GM21528 (cell line): ENCODE data around the gene NFASC.

Experiments
- ATAC-seq: cut with Tn5 transposase; IDR thresholded peaks from one replicate; pipeline ENCODE4 v1.9.1; 2021; ENCODE audit warnings: mild to moderate bottlenecking, moderate library complexity; ENCODE audit not compliant: unreplicated experiment, low FRiP score

NFASC gene

GRCh38 chr1:204885790-204886189 is 15.1 kb downstream of the NFASC start:
- ATAC-seq = no peak

- ATAC-seq = no peak
Observed at GRCh38 chr1:204887846-204888245, 17.2 kb downstream of the NFASC start.

GRCh38 chr1:204888294-204888693 is 17.6 kb downstream of the NFASC start:
- ATAC-seq = no peak

- ATAC-seq = no peak
Observed at GRCh38 chr1:204889681-204890383, 19.2 kb downstream of the NFASC start.

DNA sequence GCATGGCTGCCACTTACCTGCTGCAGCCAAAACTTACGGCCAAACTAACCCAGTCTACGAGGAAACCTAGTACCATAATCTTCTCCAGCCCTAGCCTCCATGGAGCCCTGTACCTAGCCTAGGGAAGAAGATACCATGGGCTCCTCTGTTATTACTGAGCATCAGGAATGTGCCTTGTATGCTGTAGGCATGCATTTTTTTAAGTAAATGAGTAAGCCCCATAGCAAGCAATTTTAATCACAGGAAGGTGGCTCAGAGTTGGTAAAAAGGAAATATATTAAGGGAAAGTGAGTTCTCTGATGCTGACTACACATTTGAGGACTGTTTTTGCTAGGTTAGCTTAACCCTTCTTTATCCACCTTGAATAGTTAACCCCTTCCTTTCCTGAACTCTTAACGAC is 21.2 kb downstream of the NFASC start:
- no peak for ATAC-seq

GRCh38 chr1:204894031-204894430 is 23.4 kb downstream of the NFASC start:
- ATAC-seq = no peak

GRCh38 chr1:204894606-204895005 is 23.9 kb downstream of the NFASC start:
- ATAC-seq = no peak

GRCh38 chr1:204896023-204896422 is 25.4 kb downstream of the NFASC start:
- ATAC-seq = no peak

DNA sequence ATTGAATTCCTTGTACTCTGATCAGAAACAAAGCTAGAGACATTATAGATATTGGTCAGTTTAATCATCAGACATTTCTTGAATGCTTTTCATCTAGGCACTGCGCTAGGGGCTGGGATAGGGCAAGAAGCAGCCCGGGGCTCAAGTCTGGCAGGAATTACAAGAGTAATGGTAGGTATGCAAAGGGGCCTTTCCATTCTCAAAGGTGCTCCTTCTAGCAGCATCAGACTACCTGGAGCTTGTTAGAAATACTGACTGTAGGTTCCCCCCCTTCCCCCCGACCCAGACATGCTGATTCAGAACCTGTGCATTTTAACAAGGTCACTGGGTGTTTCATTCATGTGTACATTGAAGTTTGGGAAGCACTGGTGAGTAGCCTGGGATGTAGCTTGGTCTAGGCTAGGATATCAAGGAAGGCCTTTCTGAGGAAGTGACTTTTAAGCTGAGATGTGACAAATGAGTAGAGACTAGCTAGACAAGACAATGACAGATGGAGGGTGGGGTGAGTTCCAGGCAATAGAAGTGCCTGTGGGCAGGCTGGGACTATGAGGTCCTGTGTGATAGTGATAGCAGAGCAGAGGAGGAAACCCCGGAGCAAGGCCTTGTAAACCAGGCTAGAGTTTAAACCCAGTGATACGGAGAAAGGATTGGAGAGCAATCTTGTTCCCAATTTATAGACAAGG is 26.3 kb downstream of the NFASC start:
- ATAC-seq = no peak

GRCh38 chr1:204900721-204901120 is 30.1 kb downstream of the NFASC start:
- no peak for ATAC-seq

DNA sequence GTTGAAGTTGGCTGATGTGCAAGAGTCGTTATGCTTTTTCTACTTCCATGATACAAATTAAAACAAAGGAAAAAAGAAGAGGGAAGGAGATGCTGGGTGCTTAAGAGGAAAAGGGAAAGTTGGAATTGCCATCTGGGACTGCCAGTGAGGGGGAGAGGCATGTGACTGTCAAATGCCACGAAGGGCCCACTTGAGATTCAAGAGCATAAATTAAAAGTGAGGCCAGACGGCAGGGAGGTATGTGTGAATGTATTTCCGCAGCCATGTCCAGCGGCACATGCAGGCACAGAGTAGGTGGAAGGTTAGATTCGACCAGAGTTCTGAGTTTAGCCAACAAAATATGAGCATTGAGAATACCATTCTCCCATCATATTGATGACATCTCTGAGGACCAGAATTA is 32.0 kb downstream of the NFASC start:
- ATAC-seq = no peak

DNA sequence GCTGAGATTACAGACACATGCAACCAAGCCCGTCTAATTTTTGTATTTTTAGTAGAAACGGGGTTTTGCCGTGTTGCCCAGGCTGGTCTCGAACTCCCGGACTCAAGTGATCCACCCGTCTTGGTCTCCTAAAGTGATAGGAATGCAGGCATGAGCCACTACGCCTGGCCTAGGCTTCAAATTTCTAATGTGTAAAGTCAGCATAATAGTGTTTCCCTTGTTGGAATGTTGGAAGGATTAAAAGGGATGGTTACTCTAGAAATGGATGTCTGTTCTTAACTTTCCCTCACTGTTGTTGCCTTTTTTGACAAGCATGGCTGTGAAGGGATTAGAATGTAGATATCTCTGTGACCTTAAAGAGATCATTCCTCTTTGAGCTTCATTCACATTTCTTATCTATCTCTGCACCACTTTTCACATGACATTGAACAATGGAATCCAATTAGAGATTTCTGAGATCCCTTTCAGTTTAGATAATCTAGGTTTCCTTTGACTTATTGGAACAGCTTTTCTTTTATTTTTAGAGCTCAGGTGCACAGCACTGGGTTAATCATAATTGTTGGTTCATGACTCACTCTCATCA is 33.7 kb downstream of the NFASC start:
- no peak for ATAC-seq

GRCh38 chr1:204909109-204909508 is 38.4 kb downstream of the NFASC start:
- ATAC-seq = no peak

DNA sequence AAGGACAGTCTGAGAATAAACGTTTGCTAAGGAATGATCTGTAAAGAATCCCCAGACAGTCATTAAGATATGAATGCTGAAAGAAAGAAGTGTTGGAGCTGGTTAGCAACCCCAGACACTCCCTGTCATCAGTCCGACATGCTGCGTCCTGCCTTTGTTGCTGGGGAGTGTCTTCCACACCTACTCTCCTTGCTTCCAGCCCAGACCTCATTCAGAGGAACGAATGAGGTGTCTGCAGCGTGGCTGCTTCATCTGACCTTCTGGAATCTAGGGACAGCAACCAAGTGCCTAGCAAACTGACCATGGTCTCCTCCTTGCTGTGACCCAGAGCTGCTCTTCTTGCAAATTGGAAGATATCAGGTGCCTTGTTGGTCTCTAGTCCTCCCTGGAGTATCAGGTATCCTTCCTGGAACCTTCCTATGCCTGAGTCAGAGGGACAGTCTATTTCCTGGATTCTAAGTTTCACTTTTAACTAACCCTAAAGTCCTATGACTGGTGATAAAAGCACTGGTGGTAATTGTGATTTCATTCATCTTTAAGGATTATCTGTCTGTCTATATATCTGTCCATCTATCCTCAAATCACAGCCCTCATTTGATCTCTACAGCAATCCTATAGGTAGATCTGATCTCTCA is 45.3 kb downstream of the NFASC start:
- ATAC-seq = no peak

- no peak for ATAC-seq
Observed at GRCh38 chr1:204917802-204918201, 47.1 kb downstream of the NFASC start.

DNA sequence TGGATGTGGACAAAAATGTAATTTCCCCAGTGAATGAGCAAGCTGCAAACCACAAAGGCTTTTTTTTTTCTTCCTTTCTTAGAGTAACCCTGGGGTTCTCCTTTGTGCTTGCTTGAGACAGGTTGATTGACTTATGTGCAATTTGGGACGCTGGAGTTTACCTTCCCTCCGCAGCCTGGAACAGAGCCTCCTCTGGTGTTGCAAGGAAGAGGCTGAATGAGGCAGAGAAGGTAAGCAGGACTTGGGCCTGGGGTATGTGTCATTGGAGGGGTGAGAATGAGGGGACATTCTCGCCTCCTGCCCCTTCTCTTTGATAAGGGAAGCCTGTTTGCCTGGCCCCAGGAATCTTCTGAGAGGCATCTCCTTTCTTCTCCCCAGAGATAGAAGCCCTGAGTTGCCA is 49.8 kb downstream of the NFASC start:
- ATAC-seq = no peak

DNA sequence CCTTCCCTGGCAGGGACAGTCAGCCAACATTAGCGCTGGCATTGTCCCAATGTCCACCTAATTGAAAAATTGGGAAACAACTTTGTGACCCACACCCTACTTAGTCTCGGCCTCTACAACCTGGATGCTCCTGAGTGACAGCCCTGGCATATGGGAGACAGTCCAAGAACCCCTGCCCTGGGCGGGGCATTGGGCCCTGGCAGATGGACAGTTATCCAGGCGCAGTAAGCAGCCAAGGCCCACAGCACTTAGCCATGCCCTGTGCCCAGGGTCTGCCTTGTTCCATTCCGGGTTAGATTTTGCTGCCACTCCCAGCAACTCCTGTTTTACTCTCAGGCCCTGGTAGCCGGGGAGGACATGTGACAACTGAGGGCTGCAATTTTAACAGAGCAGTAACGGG is 50.3 kb downstream of the NFASC start:
- ATAC-seq = no peak

GRCh38 chr1:204921855-204922516 is 51.3 kb downstream of the NFASC start:
- ATAC-seq = no peak

- no peak for ATAC-seq
Observed at GRCh38 chr1:204923201-204923600, 52.5 kb downstream of the NFASC start.

GRCh38 chr1:204923626-204924012 is 53.0 kb downstream of the NFASC start:
- no peak for ATAC-seq
